ENCODE data around the gene TXNRD3.

Gene TXNRD3

DNA sequence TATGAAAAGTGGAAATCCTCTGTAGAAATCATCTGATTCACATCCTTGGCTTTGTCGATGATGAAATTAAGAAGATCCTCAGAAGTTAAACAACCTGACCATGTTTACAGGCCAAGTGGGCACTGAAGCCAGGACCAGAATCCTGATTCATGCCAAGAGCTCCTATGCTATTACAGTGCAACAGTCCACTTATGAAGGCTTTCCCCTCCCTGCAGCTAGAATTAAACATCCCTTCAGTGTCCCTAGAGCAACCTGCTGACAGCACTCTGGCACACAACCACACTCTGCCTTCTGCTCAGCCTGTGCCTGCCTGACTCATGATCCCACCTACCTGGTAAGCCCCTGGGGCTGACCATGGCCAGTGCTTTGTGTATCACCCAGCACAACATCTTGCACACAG, 33.8 kb downstream of the TXNRD3 start:
- TF ChIP-seq, protein P1, sequence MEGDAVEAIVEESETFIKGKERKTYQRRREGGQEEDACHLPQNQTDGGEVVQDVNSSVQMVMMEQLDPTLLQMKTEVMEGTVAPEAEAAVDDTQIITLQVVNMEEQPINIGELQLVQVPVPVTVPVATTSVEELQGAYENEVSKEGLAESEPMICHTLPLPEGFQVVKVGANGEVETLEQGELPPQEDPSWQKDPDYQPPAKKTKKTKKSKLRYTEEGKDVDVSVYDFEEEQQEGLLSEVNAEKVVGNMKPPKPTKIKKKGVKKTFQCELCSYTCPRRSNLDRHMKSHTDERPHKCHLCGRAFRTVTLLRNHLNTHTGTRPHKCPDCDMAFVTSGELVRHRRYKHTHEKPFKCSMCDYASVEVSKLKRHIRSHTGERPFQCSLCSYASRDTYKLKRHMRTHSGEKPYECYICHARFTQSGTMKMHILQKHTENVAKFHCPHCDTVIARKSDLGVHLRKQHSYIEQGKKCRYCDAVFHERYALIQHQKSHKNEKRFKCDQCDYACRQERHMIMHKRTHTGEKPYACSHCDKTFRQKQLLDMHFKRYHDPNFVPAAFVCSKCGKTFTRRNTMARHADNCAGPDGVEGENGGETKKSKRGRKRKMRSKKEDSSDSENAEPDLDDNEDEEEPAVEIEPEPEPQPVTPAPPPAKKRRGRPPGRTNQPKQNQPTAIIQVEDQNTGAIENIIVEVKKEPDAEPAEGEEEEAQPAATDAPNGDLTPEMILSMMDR (IDR thresholded peaks at IDR 0.05; ENCODE audit: insufficient read depth, low read depth, low read length, missing control alignments), result no peak
- peak; percentile 38 for DNase-seq (ENCODE audit: low read depth)
- no peak overlapping the region for H3K4me3 ChIP-seq (ENCODE audit: low read length)

- no peak for DNase-seq (ENCODE audit: low read depth)
- TF ChIP-seq, protein P1 (IDR thresholded peaks at IDR 0.05; ENCODE audit: insufficient read depth, low read depth, low read length, missing control alignments), result no peak
- H3K4me3 ChIP-seq (ENCODE audit: low read length), result no peak overlapping the region
Measured at GRCh38 chr3:126620738-126621137, 34.2 kb downstream of the TXNRD3 start.

GRCh38 chr3:126618760-126619159, 36.2 kb downstream of the TXNRD3 start:
- no peak for DNase-seq (ENCODE audit: low read depth)
- TF ChIP-seq, protein P1 (IDR thresholded peaks at IDR 0.05; ENCODE audit: insufficient read depth, low read depth, low read length, missing control alignments), result no peak
- H3K4me3 ChIP-seq (ENCODE audit: low read length), result no peak overlapping the region

- TF ChIP-seq, protein P1 (IDR thresholded peaks at IDR 0.05; ENCODE audit: insufficient read depth, low read depth, low read length, missing control alignments), result no peak
- no peak for DNase-seq (ENCODE audit: low read depth)
- H3K4me3 ChIP-seq (ENCODE audit: low read length), result no peak overlapping the region
Measured at GRCh38 chr3:126618021-126618420, 36.9 kb downstream of the TXNRD3 start.

DNA sequence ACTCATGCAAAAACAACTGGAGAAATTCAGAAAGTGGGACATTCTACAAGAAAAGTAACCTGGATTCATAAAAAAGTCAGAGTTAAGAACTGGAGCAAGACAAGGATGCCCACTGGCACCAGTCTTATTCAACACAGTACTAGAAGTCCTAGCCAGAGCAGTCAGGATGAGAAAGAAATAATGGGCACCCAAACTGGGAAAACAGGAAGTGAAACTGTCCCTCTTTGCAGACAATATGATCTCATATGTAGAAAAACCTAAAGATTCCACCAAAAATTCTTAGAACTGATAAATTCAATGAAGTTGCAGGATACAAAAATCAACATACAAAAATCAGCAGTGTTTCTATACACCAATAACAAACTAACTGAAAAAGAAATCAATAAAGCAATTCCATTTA, 37.4 kb downstream of the TXNRD3 start:
- H3K4me3 ChIP-seq (ENCODE audit: low read length), result no peak overlapping the region
- DNase-seq (ENCODE audit: low read depth), result no peak
- TF ChIP-seq, protein P1 (IDR thresholded peaks at IDR 0.05; ENCODE audit: insufficient read depth, low read depth, low read length, missing control alignments), result no peak

DNA sequence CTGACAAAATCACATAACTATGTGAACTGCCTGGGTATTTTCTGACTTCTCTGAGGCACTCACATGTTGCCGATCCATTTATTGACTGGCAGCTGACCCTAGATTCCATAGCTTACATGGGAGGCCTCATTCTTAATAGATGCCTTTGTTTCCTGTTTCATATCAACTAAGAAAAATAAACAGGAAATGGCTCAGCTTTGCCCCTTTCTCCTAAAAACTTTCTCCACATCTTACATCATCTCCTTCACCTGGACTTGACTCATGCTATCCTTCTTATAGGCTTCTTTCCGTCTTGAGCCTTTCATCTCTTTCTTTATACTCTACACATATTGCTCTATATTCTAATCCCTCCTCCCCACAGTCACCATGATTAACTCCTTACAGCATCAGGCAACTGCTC, 38.0 kb downstream of the TXNRD3 start:
- H3K4me3 ChIP-seq (ENCODE audit: low read length), result no peak overlapping the region
- DNase-seq (ENCODE audit: low read depth), result peak; percentile 53
- TF ChIP-seq, protein P1 (IDR thresholded peaks at IDR 0.05; ENCODE audit: insufficient read depth, low read depth, low read length, missing control alignments), result no peak

GRCh38 chr3:126613479-126614188, 41.3 kb downstream of the TXNRD3 start:
- no peak for DNase-seq (ENCODE audit: low read depth)

More at GRCh38 chr3:126613479-126614188, 41.3 kb downstream of the TXNRD3 start:
- no peak overlapping the region for H3K4me3 ChIP-seq (ENCODE audit: low read length)
- TF ChIP-seq, protein P1 (IDR thresholded peaks at IDR 0.05; ENCODE audit: insufficient read depth, low read depth, low read length, missing control alignments), result no peak

Data from epithelial cell of esophagus (primary cell).